Measurements from ENCODE around the gene MSL1. TPM values are rescaled to one million over a fixed set of nuclear protein-coding genes. Genes with fewer than 3 reads are reported as not detected.

Gene MSL1
- total and polyA plus RNA-seq, 2 of the 4 experiments (the other 2 are of a cell fraction) = 28.3 to 48.4 TPM

- H2BK5ac ChIP-seq (ENCODE audit: low read depth, low read length, poor library complexity, severe bottlenecking) = peak overlapping the region; percentile 75
- peaks cover 0 to 47% of the 10 kb centered on the region in 2 experiments; a peak in 2 of 4 replicates for H3K79me1 ChIP-seq (ENCODE audit: low read depth in 1 of 2, low read length in 2 of 2)
- peak overlapping the region; percentile 47 for H4K5ac ChIP-seq (ENCODE audit: low read depth, low read length)
- H3K4me3 ChIP-seq (ENCODE audit: insufficient read depth, low read depth, low read length) = no peak overlapping the region
- H4K20me1 ChIP-seq (ENCODE audit: insufficient read depth, low read length) = peaks cover 5% of the 10 kb centered on the region; the same call in 1 of the 2 replicates
- peak overlapping the region; percentile 86 for H2BK20ac ChIP-seq (ENCODE audit: low read depth, low read length)
- H3K27me3 ChIP-seq (ENCODE audit: control insufficient read depth, insufficient read depth, low read length) = no peaks in the 10 kb centered on the region
- peak overlapping the region; percentile 95 for H2AK9ac ChIP-seq (replicated peaks; ENCODE audit: low read depth, low read length, poor library complexity)
- ChIA-PET CTCF (interaction anchor here (0.6 to 2.5 kb wide), 17 partner anchors 10 to 97 kb away, joined by 3 to 12 read pairs (median 4); partner anchors contain the start of gene MED24), POLR2A (ENCODE audit: unreplicated experiment) (interaction anchor here (0.5 kb wide), 1 partner anchor 13 kb away, joined by 3 read pairs; no protein-coding TSS in a partner anchor)
- peak overlapping the region; percentile 51 for H3K4me2 ChIP-seq (ENCODE audit: low read depth, low read length)
- H2BK120ac ChIP-seq (ENCODE audit: low read depth, low read length) = peak overlapping the region; percentile 93
- H2AFZ ChIP-seq (replicated peaks; ENCODE audit: low read length, poor library complexity) = peak overlapping the region; percentile 89
- peak overlapping the region; percentile 79 for H4K91ac ChIP-seq (ENCODE audit: insufficient read depth, low read depth, low read length)
- H3K56ac ChIP-seq (ENCODE audit: extremely low read depth, insufficient read depth, low read length) = peak overlapping the region; percentile 55; the same call in 1 of the 2 replicates
- peak; percentile 72 for ATAC-seq (ENCODE audit: low read depth)
- H3K9me1 ChIP-seq (ENCODE audit: insufficient read depth, low read length) = peaks cover 23% of the 10 kb centered on the region
- in situ Hi-C loops (cut with MboI; ENCODE audit: low sequenced_read_pairs) = no loop called here
- H3K36me3 ChIP-seq (ENCODE audit: control insufficient read depth, insufficient read depth, low read length) = no peaks in the 10 kb centered on the region
- H3K9me3 ChIP-seq (ENCODE audit: control insufficient read depth, insufficient read depth, low read length) = no peaks in the 10 kb centered on the region
- peak overlapping the region; percentile 84 for H3K23ac ChIP-seq (ENCODE audit: low read depth, low read length)
- H4K8ac ChIP-seq (ENCODE audit: low read depth in 2 of 2, low read length in 2 of 2) = peak overlapping the region; percentile 10 to 87
- peak overlapping the region; percentile 73 for H3K14ac ChIP-seq (replicated peaks; ENCODE audit: low read depth, low read length)
- peak; percentile 97 for DNase-seq
- H3K27ac ChIP-seq (ENCODE audit: insufficient read depth, low read length) = peak overlapping the region; percentile 76
- peaks cover 52% of the 10 kb centered on the region for H3K4me1 ChIP-seq (ENCODE audit: control insufficient read depth, insufficient read depth, low read length)
- peak overlapping the region; percentile 13; the same call in 1 of the 2 replicates for H3K18ac ChIP-seq (ENCODE audit: low read depth, low read length)
- intact Hi-C loops (cut with micrococcal nuclease) = loop anchor here (1.0 to 2.0 kb wide), 5 partner anchors 11 to 179 kb away; partner anchors contain the start of gene NR1D1
- 0% methylated on average over 2 of the region's 12 CpGs; no CpG with 5 or more reads in 1 of the 2 experiments for WGBS, 2 experiments (ENCODE audit: extremely low coverage in 2 of 2, insufficient read length in 1 of 2)
- no TSS peak for BruUV-seq (replicated peaks)
- H3K9ac ChIP-seq (ENCODE audit: low read depth, low read length) = peak overlapping the region; percentile 49
- H2BK15ac ChIP-seq (ENCODE audit: low read depth, low read length) = peak overlapping the region; percentile 58; the same call in 2 of the 3 replicates
- dilution Hi-C loops (cut with HindIII; ENCODE audit: low sequenced_read_pairs, unreplicated experiment) = no loop called here
- H3K4ac ChIP-seq (ENCODE audit: low read depth, low read length) = peak overlapping the region; percentile 90
- H2AK5ac ChIP-seq (ENCODE audit: low read depth, low read length) = peak overlapping the region; percentile 78
- TF ChIP-seq MAZ (IDR thresholded peaks at IDR 0.05; ENCODE audit: borderline replicate concordance, low read depth, low read length) (peak; percentile 83), RFX5 (IDR thresholded peaks at IDR 0.05; ENCODE audit: low read depth, low read length) (no peak), RCOR1 (IDR thresholded peaks at IDR 0.05; ENCODE audit: insufficient replicate concordance, low read length) (peak; percentile 32), POLR2A (IDR thresholded peaks at IDR 0.05; ENCODE audit: low read depth, low read length) (0 out of 2 replicates have a peak, but pooled peaks have one; percentile 25), ELK1 (IDR thresholded peaks at IDR 0.05; ENCODE audit: borderline replicate concordance, low read depth, low read length) (no peak), NFE2L2 (IDR thresholded peaks at IDR 0.05; ENCODE audit: low read depth, low read length) (no peak), FOS (IDR thresholded peaks at IDR 0.05; ENCODE audit: low read depth, low read length) (no peak), CEBPB (IDR thresholded peaks at IDR 0.05; ENCODE audit: low read depth, low read length) (0 out of 2 replicates have a peak, but pooled peaks have one; percentile 8), BHLHE40 (IDR thresholded peaks at IDR 0.05; ENCODE audit: low read depth, low read length) (0 out of 2 replicates have a peak, but pooled peaks have one; percentile 20), CHD1 (IDR thresholded peaks at IDR 0.05; ENCODE audit: low read depth, low read length) (no peak), CTCF (conservative IDR thresholded peaks at IDR 0.05; ENCODE audit: low read depth, low read length) (peak; percentile 89), MAFK (IDR thresholded peaks at IDR 0.05; ENCODE audit: low read depth, low read length) (0 out of 2 replicates have a peak, but pooled peaks have one; percentile 8)
These were observed 10.3 kb upstream of the MSL1 start for GRCh38 chr17:40111221-40112128.
